Smooth muscle cell (in vitro differentiated cells): ENCODE measurements around the gene DOC2B. TPM values are rescaled to one million over a fixed set of nuclear protein-coding genes. Genes with fewer than 3 reads are reported as not detected.

Experiments used
- DNase-seq: peaks from one replicate; lab custom pipeline; 2025; ENCODE audit not compliant: unreplicated experiment; lab: John Stamatoyannopoulos, UW
- H2AFZ ChIP-seq: fragments of 200-600 bp; sonication (generic); 2 replicates; pipeline ENCODE4 v1.6.0; 2016; ENCODE audit warnings: antibody characterized with exemption, low read depth, mild to moderate bottlenecking
- H3F3A ChIP-seq: fragments of 200-600 bp; sonication (generic); 2 replicates; pipeline ENCODE4 v1.6.0; 2017; ENCODE audit warnings: antibody characterized with exemption, low read depth
- H3K27ac ChIP-seq: fragments of 200-600 bp; sonication (generic); 2 replicates; pipeline ENCODE4 v1.5.1; 2016; ENCODE audit warnings: low read depth, mild to moderate bottlenecking
- H3K27me3 ChIP-seq: fragments of 200-600 bp; sonication (generic); 2 replicates; pipeline ENCODE4 v1.6.1; 2016; ENCODE audit warnings: low read depth, mild to moderate bottlenecking
- H3K36me3 ChIP-seq: fragments of 200-600 bp; sonication (generic); 2 replicates; pipeline ENCODE4 v1.5.1; 2016; ENCODE audit warnings: low read depth
- H3K4me1 ChIP-seq: fragments of 200-600 bp; sonication (generic); 2 replicates; pipeline ENCODE4 v1.5.1; 2016; ENCODE audit warnings: low read depth
- H3K4me2 ChIP-seq: fragments of 200-600 bp; sonication (generic); 2 replicates; pipeline ENCODE4 v1.6.0; 2016; ENCODE audit warnings: mild to moderate bottlenecking
- H3K4me3 ChIP-seq: fragments of 200-600 bp; sonication (generic); 2 replicates; pipeline ENCODE4 v1.5.1; 2016; ENCODE audit warnings: mild to moderate bottlenecking
- H3K79me2 ChIP-seq: fragments of 200-600 bp; sonication (generic); 2 replicates; pipeline ENCODE4 v1.6.0; 2016; ENCODE audit warnings: low read depth, mild to moderate bottlenecking
- H3K9ac ChIP-seq: fragments of 200-600 bp; sonication (generic); 2 replicates; pipeline ENCODE4 v1.6.0; 2016; ENCODE audit warnings: low read depth
- H3K9me3 ChIP-seq: fragments of 200-600 bp; sonication (generic); replicated peaks from 2 replicates; pipeline ENCODE4 v1.5.1; 2016; ENCODE audit warnings: low read depth
- H4K20me1 ChIP-seq: fragments of 200-600 bp; sonication (generic); 2 replicates; pipeline ENCODE4 v1.6.0; 2016; ENCODE audit warnings: low read depth
- CTCF ChIP-seq: fragments of 200-600 bp; sonication (generic); IDR thresholded peaks from 2 replicates; pipeline ENCODE4 v1.5.1; 2017; ENCODE audit warnings: borderline replicate concordance, mild to moderate bottlenecking, antibody characterized with exemption; ENCODE audit not compliant: insufficient read depth, poor library complexity, severe bottlenecking
- WGBS: methylation state at CpG from one replicate; pipeline ENCODE4 v1.1.7; 2016; ENCODE audit warnings: low lambda C conversion rate; 5-methylcytosine and 5-hydroxymethylcytosine counted together
- polyA plus RNA-seq: library from polyadenylated mRNA; unstranded; fragments of >200 nt; fragmentation: Nextera tagmentation; extraction: Ambion mirVana; gene quantifications from 2 replicates; pipeline ENCODE4 v1.2.1, GENCODE V29; 2016
- total RNA-seq: library from RNA; depleted of rRNA; stranded (reverse); fragments of >200 nt; gene quantifications from 2 replicates; pipeline ENCODE4 v1.2.3, GENCODE V29; 2014

The DOC2B gene
- total and polyA plus RNA-seq, 2 experiments from 2014 or later: 0.24 to 0.27 TPM

GRCh38 chr17:147796-148740, 33.4 kb downstream of the DOC2B start:
- no peak for TF ChIP-seq CTCF
- Histone ChIP-seq H3K79me2 (no peaks in the 10 kb centered on the region), H3K4me1 (no peaks in the 10 kb centered on the region), H3K4me3 (no peak overlapping the region), H2AFZ (no peak overlapping the region), H3K27ac (no peak overlapping the region), H3K36me3 (no peaks in the 10 kb centered on the region), H3K27me3 (peaks cover 6% of the 10 kb centered on the region), H3K9me3 (no peaks in the 10 kb centered on the region), H3K9ac (no peak overlapping the region), H3F3A (no peaks in the 10 kb centered on the region), H4K20me1 (no peaks in the 10 kb centered on the region), H3K4me2 (no peak overlapping the region)
- no peak for DNase-seq
- WGBS: 97% methylated on average over 16 of the region's 17 CpGs

GRCh38 chr17:146983-147761, 34.3 kb downstream of the DOC2B start:
- Histone ChIP-seq H3K79me2 (no peaks in the 10 kb centered on the region), H3K36me3 (no peaks in the 10 kb centered on the region), H3K9ac (no peak overlapping the region), H3K4me1 (no peaks in the 10 kb centered on the region), H2AFZ (no peak overlapping the region), H3K9me3 (no peaks in the 10 kb centered on the region), H3K4me3 (no peak overlapping the region), H3K4me2 (no peak overlapping the region), H3F3A (no peaks in the 10 kb centered on the region), H3K27me3 (peaks cover 10% of the 10 kb centered on the region), H3K27ac (no peak overlapping the region), H4K20me1 (no peaks in the 10 kb centered on the region)
- no peak for DNase-seq
- TF ChIP-seq CTCF: no peak
- WGBS: 92% methylated on average over 26 of the region's 27 CpGs

GRCh38 chr17:146546-146945, 34.9 kb downstream of the DOC2B start:
- TF ChIP-seq CTCF: no peak
- Histone ChIP-seq H3K4me2 (no peak overlapping the region), H3F3A (no peaks in the 10 kb centered on the region), H3K36me3 (no peaks in the 10 kb centered on the region), H3K4me3 (no peak overlapping the region), H3K27me3 (peaks cover 10% of the 10 kb centered on the region), H3K9me3 (no peaks in the 10 kb centered on the region), H3K4me1 (no peaks in the 10 kb centered on the region), H4K20me1 (no peaks in the 10 kb centered on the region), H2AFZ (no peak overlapping the region), H3K9ac (no peak overlapping the region), H3K27ac (no peak overlapping the region), H3K79me2 (no peaks in the 10 kb centered on the region)
- no peak for DNase-seq
- WGBS: 80% methylated on average over 10 of the region's 10 CpGs
